B cell (primary cell): ENCODE measurements around the gene SUPT20HL1. TPM values are rescaled to one million over a fixed set of nuclear protein-coding genes. Genes with fewer than 3 reads are reported as not detected.

Experiments used
- ATAC-seq: fragments of 200-7000 bp; cut with Tn5 transposase; one replicate; pipeline ENCODE4 v1.10.0; 2021; ENCODE audit warnings: low read depth, mild to moderate bottlenecking, moderate number of reproducible peaks, moderate library complexity
- CTCF ChIA-PET: fragments of 350-600 bp; sonication (Branson Sonifier 250); formaldehyde crosslinking; loops from one replicate; lab custom pipeline; 2021; ENCODE audit warnings: antibody characterized with exemption, inconsistent platforms; lab: Charles Lee
- POLR2A ChIA-PET: fragments of 350-600 bp; sonication (Branson Sonifier 250); formaldehyde crosslinking; loops from one replicate; lab custom pipeline; 2021; ENCODE audit warnings: antibody characterized with exemption; lab: Charles Lee
- DNase-seq: peaks from one replicate; pipeline ENCODE4 v3.0.0; 2013
- H2AFZ ChIP-seq: 2 replicates; pipeline ENCODE4 v1.6.1; 2012; ENCODE audit warnings: mild to moderate bottlenecking, low read depth, low read length; ENCODE audit not compliant: insufficient read depth, poor library complexity, severe bottlenecking
- H3K27ac ChIP-seq, 2 donors: 1 replicate in 1 of 2; 2 replicates in 1 of 2; pipeline ENCODE4 v1.5.1; 2012 to 2013; ENCODE audit warnings: low read length in 2 of 2, mild to moderate bottlenecking in 2 of 2, moderate library complexity in 1 of 2
- H3K27me3 ChIP-seq, 4 experiments: fragments of 200-600 bp in 1 of 4; sonication (generic) in 1 of 4; replicated peaks in 1 of 4; 1 replicate in 2 of 4; 2 replicates in 2 of 4; pipeline versions ENCODE4 v1.6.1 to v1.7.0; 2013 to 2016; ENCODE audit warnings: low read length in 3 of 4, mild to moderate bottlenecking in 2 of 4, mixed read lengths in 1 of 4, moderate library complexity in 1 of 4; ENCODE audit not compliant: insufficient read depth in 4 of 4, control insufficient read depth in 3 of 4; ENCODE audit errors: control extremely low read depth in 1 of 4
- H3K36me3 ChIP-seq, 2 experiments: replicated peaks in 1 of 2; 1 replicate in 1 of 2; 2 replicates in 1 of 2; pipeline versions ENCODE4 v1.6.1 to v1.7.1; 2013; ENCODE audit warnings: low read length in 1 of 2; ENCODE audit not compliant: insufficient read depth in 2 of 2, control insufficient read depth in 1 of 2; ENCODE audit errors: control extremely low read depth in 1 of 2, extremely low read depth in 1 of 2
- H3K4me1 ChIP-seq, 2 donors: fragments of 200-600 bp in 1 of 2; sonication (generic) in 1 of 2; 1 replicate in 1 of 2; 2 replicates in 1 of 2; pipeline versions ENCODE4 v1.5.1 to v1.6.1; 2013 to 2017; ENCODE audit warnings: low read length in 2 of 2; ENCODE audit not compliant: control insufficient read depth in 2 of 2, insufficient read depth in 2 of 2
- H3K4me2 ChIP-seq: replicated peaks from 2 replicates; pipeline ENCODE3; 2012; ENCODE audit warnings: mild to moderate bottlenecking, low read depth, low read length; ENCODE audit not compliant: poor library complexity, severe bottlenecking
- H3K4me3 ChIP-seq, 5 experiments: fragments of 200-600 bp in 1 of 5; sonication (generic) in 1 of 5; 1 replicate in 3 of 5; 2 replicates in 2 of 5; pipeline versions ENCODE4 v1.5.1 to v1.7.0; 2011 to 2016; ENCODE audit warnings: low read length in 4 of 5, mild to moderate bottlenecking in 4 of 5, low read depth in 2 of 5, control low read depth in 1 of 5, moderate library complexity in 1 of 5; ENCODE audit not compliant: insufficient read depth in 1 of 5; ENCODE audit errors: control extremely low read depth in 1 of 5, extremely low read depth in 1 of 5
- H3K79me2 ChIP-seq: fragments of 200-600 bp; sonication (generic); one replicate; pipeline ENCODE4 v1.6.0; 2016; ENCODE audit warnings: low read length; ENCODE audit not compliant: control insufficient read depth, insufficient read depth
- H3K9ac ChIP-seq: fragments of 200-600 bp; sonication (generic); 2 replicates; pipeline ENCODE4 v1.6.1; 2017; ENCODE audit warnings: mild to moderate bottlenecking, low read length, moderate library complexity
- H3K9me3 ChIP-seq, 3 donors: one replicate each; pipeline versions ENCODE4 v1.6.1 to v1.7.1; 2013; ENCODE audit warnings: low read length in 2 of 3; ENCODE audit not compliant: control insufficient read depth in 2 of 3, insufficient read depth in 1 of 3; ENCODE audit errors: control extremely low read depth in 1 of 3
- H4K20me1 ChIP-seq: 2 replicates; pipeline ENCODE4 v1.6.0; 2012; ENCODE audit warnings: mild to moderate bottlenecking, low read length; ENCODE audit not compliant: insufficient read depth, control insufficient read depth, poor library complexity, severe bottlenecking
- H3K27ac Mint-ChIP-seq: one replicate; pipeline ENCODE4 v1.8.0; 2021; ENCODE audit warnings: mixed read lengths
- H3K27me3 Mint-ChIP-seq: one replicate; pipeline ENCODE4 v1.8.0; 2021; ENCODE audit warnings: mixed read lengths
- H3K4me1 Mint-ChIP-seq: one replicate; pipeline ENCODE4 v1.8.0; 2021; ENCODE audit warnings: mixed read lengths
- H3K4me3 Mint-ChIP-seq: one replicate; pipeline ENCODE4 v1.8.0; 2021; ENCODE audit warnings: mixed read lengths
- H3K9me3 Mint-ChIP-seq: one replicate; pipeline ENCODE4 v1.8.0; 2022; ENCODE audit warnings: mixed read lengths; ENCODE audit not compliant: insufficient read depth
- CTCF ChIP-seq: fragments of 200-600 bp; IDR thresholded peaks from one replicate; pipeline ENCODE4 v1.8.0; 2022; ENCODE audit warnings: antibody characterized with exemption, mild to moderate bottlenecking
- EZH2 ChIP-seq: IDR thresholded peaks from 2 replicates; pipeline ENCODE4 v1.6.1; 2012; ENCODE audit warnings: borderline replicate concordance, low read depth, mild to moderate bottlenecking, moderate library complexity, low read length; ENCODE audit not compliant: insufficient read depth, poor library complexity, severe bottlenecking
- WGBS: methylation state at CpG from one replicate; pipeline ENCODE4 v1.1.5; 2013; ENCODE audit warnings: missing lambda C conversion rate; ENCODE audit not compliant: insufficient coverage; 5-methylcytosine and 5-hydroxymethylcytosine counted together
- intact Hi-C: fragments of 100-400 bp; cut with micrococcal nuclease; formaldehyde crosslinking; loops from one replicate; pipeline ENCODE4 v1.10.0; 2022
- polyA plus RNA-seq: library from polyadenylated mRNA; depleted of rRNA; stranded (reverse); fragments of >200 nt; gene quantifications from 2 replicates; pipeline ENCODE4 v1.2.3, GENCODE V29; 2012
- total RNA-seq, 2 donors: library from RNA; stranded (reverse); fragments of 120-200 nt in 1 of 2; gene quantifications; 1 replicate in 1 of 2; 2 replicates in 1 of 2; pipeline versions ENCODE4 v1.2.3 to v1.2.4, GENCODE V29; 2013 to 2022

SUPT20HL1 gene
- total and polyA plus RNA-seq, 2 donors (not counting 1 experiment from before 2014, with no cell fraction given) = not detected

DNA sequence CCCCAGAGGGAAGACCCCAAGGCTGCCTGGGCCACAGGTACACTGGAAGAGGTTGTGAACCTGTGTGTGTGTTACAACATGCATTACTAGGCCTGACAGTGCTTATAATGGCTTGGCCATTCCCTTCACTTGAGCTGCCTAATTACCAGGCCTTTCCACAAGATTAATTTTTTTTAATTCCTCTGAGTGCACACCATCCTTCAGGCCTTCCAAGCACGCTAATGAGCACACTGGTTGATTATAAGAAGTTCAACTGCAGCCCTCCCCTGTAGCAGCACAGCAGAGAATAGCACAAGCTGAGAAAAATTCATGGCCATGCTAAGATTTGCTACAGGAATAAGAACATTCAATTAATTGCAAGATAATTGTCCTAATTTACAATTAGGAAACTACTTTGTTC, 44.3 kb upstream of the SUPT20HL1 start:
- H3K9ac ChIP-seq = no peak overlapping the region
- H3K4me3 Mint-ChIP-seq = no peak overlapping the region
- CTCF ChIA-PET = interaction anchor here (0.6 kb wide), 1 partner anchor 16 kb away, joined by 3 read pairs; no protein-coding TSS in a partner anchor
- intact Hi-C loops = no loop called here
- no CpG with 5 or more reads among the region's 1 CpG for WGBS
- DNase-seq (no peak), ATAC-seq (no peak)
- H2AFZ ChIP-seq = no peak overlapping the region
- H3K4me1 Mint-ChIP-seq = no peaks in the 10 kb centered on the region
- TF ChIP-seq CTCF = no peak
- no peak for TF ChIP-seq EZH2
- H3K9me3 Mint-ChIP-seq = no peaks in the 10 kb centered on the region
- H3K79me2 ChIP-seq = no peaks in the 10 kb centered on the region
- POLR2A ChIA-PET = no interaction called here
- no peaks in the 10 kb centered on the region for H3K36me3 ChIP-seq
- no peak overlapping the region for H3K27ac Mint-ChIP-seq
- H3K4me1 ChIP-seq = no peaks in the 10 kb centered on the region
- H3K27me3 Mint-ChIP-seq = no peaks in the 10 kb centered on the region
- H3K27ac ChIP-seq = no peak overlapping the region
- no peak overlapping the region for H3K4me3 ChIP-seq
- H4K20me1 ChIP-seq = no peaks in the 10 kb centered on the region
- H3K4me2 ChIP-seq = no peak overlapping the region
- H3K27me3 ChIP-seq = no peaks in the 10 kb centered on the region
- H3K9me3 ChIP-seq = no peaks in the 10 kb centered on the region

- no peaks in the 10 kb centered on the region for H3K27me3 ChIP-seq
- WGBS = no CpG with 5 or more reads among the region's 1 CpG
- Mint-ChIP-seq H3K9me3 (no peaks in the 10 kb centered on the region), H3K27ac (no peak overlapping the region), H3K27me3 (no peaks in the 10 kb centered on the region), H3K4me1 (no peaks in the 10 kb centered on the region), H3K4me3 (no peak overlapping the region)
- TF ChIP-seq EZH2 (no peak), CTCF (no peak)
- intact Hi-C loops = no loop called here
- no peaks in the 10 kb centered on the region for H3K4me1 ChIP-seq
- H2AFZ ChIP-seq = no peak overlapping the region
- no peak for ATAC-seq
- no peak overlapping the region for H3K4me2 ChIP-seq
- H4K20me1 ChIP-seq = no peaks in the 10 kb centered on the region
- H3K36me3 ChIP-seq = no peaks in the 10 kb centered on the region
- no peak overlapping the region for H3K4me3 ChIP-seq
- H3K79me2 ChIP-seq = no peaks in the 10 kb centered on the region
- no peak overlapping the region for H3K9ac ChIP-seq
- no peaks in the 10 kb centered on the region for H3K9me3 ChIP-seq
- no peak overlapping the region for H3K27ac ChIP-seq
- no peak for DNase-seq
- CTCF ChIA-PET = no interaction called here
- POLR2A ChIA-PET = no interaction called here
Measured at GRCh38 chrX:24317567-24317966, 42.9 kb upstream of the SUPT20HL1 start.
